Activated CD4-positive, alpha-beta T cell treated with anti-CD3 and anti-CD28 coated beads, Interleukin-2, amount 10 ng/mL, durations not matched to agents 7 days and 5 days (primary cell): ENCODE data around the gene CCDC93. TPM values are rescaled to one million over a fixed set of nuclear protein-coding genes. Genes with fewer than 3 reads are reported as not detected.

Source experiments
- CTCF ChIA-PET: fragments of 350-600 bp; sonication (Branson Sonifier 250); formaldehyde crosslinking; loops from one replicate; lab custom pipeline; 2021; ENCODE audit warnings: antibody characterized with exemption; lab: Charles Lee
- POLR2A ChIA-PET: fragments of 350-600 bp; sonication (Branson Sonifier 250); formaldehyde crosslinking; loops from one replicate; lab custom pipeline; 2021; ENCODE audit warnings: antibody characterized with exemption; lab: Charles Lee
- DNase-seq: peaks from one replicate; pipeline ENCODE4 v3.0.0-alpha.2; 2020
- H3K27ac Mint-ChIP-seq: one replicate; pipeline ENCODE4 v1.8.0; 2021; ENCODE audit warnings: mild to moderate bottlenecking, moderate library complexity, mixed read lengths
- H3K27me3 Mint-ChIP-seq: one replicate; pipeline ENCODE4 v1.8.0; 2021; ENCODE audit warnings: mixed read lengths
- H3K36me3 Mint-ChIP-seq: one replicate; pipeline ENCODE4 v1.8.0; 2021; ENCODE audit warnings: low read depth, mixed read lengths
- H3K4me1 Mint-ChIP-seq: one replicate; pipeline ENCODE4 v1.8.0; 2021; ENCODE audit warnings: mixed read lengths
- H3K4me3 Mint-ChIP-seq: one replicate; pipeline ENCODE4 v1.8.0; 2021; ENCODE audit warnings: mild to moderate bottlenecking, moderate library complexity, mixed read lengths
- H3K9me3 Mint-ChIP-seq: one replicate; pipeline ENCODE4 v1.8.0; 2021; ENCODE audit warnings: mixed read lengths
- total RNA-seq, 2 experiments: library from RNA; stranded (reverse); gene quantifications; one replicate each; pipeline ENCODE4 v1.2.3, GENCODE V29; 2021

Gene CCDC93
- total RNA-seq, 2 experiments from 2014 or later, result 35.5 to 39.1 TPM

DNA sequence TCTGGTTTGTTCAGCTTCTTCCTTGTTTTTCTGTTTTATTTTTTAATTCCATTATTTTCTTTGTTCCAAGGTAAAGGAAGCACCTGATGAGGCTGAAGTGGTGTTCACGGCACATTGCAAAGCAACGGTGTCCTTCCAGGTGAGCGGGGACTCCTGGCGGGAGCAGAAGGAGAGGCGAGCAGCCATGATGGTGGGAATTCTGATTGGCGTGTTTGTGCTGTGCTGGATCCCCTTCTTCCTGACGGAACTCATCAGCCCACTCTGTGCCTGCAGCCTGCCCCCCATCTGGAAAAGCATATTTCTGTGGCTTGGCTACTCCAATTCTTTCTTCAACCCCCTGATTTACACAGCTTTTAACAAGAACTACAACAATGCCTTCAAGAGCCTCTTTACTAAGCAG is 110.9 kb downstream of the CCDC93 start:
- POLR2A ChIA-PET, result no interaction called here
- no peaks in the 10 kb centered on the region for H3K4me1 Mint-ChIP-seq
- CTCF ChIA-PET, result no interaction called here
- no peaks in the 10 kb centered on the region for H3K36me3 Mint-ChIP-seq
- no peak overlapping the region for H3K27ac Mint-ChIP-seq
- DNase-seq, result no peak
- no peaks in the 10 kb centered on the region for H3K27me3 Mint-ChIP-seq
- peaks cover 4% of the 10 kb centered on the region for H3K9me3 Mint-ChIP-seq
- H3K4me3 Mint-ChIP-seq, result no peak overlapping the region

DNA sequence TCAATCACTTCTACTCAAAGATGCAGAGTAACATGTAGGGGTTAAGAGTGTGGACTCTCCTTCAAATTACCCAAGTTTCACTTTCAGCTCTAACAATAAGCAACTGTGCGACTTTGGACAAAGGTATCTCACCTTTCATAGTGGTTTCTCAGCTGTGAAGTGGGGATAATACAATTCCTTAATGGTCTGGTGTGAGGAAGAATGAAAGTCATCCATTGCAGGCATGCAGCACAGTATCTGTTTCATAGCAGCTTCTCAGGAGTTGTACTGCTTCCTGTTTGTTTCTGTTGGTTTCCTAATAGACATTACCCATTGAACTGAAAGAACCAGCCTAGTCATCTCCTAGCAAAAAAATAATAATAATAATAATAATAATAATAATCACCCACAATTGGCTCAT is 125.0 kb downstream of the CCDC93 start:
- Mint-ChIP-seq H3K36me3 (no peaks in the 10 kb centered on the region), H3K9me3 (peaks cover 4% of the 10 kb centered on the region), H3K27ac (no peak overlapping the region), H3K4me3 (no peak overlapping the region), H3K4me1 (no peaks in the 10 kb centered on the region), H3K27me3 (peaks cover 5% of the 10 kb centered on the region)
- ChIA-PET POLR2A (no interaction called here), CTCF (interaction anchor here (0.7 kb wide), 1 partner anchor 23 kb away, joined by 3 read pairs; no protein-coding TSS in a partner anchor)
- no peak for DNase-seq

DNA sequence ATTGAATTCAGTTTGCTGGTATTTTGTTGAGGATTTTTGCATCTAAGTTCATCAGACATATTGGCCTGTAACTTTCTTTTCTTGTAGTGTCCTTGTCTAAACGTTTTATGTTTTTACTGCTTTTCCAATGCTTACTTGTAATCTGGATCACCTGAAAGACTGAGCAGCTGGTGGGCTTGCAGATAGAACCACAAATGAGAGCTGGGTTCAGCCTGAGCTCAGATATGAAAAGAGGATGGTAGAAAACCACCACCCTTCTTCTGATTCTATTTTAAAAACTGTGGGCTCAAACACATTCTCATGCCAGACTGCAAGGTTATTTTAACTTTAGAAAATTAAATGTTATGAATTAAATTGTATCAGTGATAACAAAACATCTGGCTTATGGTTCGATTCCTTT is 128.6 kb downstream of the CCDC93 start:
- peaks cover 6% of the 10 kb centered on the region for H3K27me3 Mint-ChIP-seq
- no peak overlapping the region for H3K27ac Mint-ChIP-seq
- peaks cover 13% of the 10 kb centered on the region for H3K9me3 Mint-ChIP-seq
- no peak overlapping the region for H3K4me3 Mint-ChIP-seq
- ChIA-PET CTCF (no interaction called here), POLR2A (no interaction called here)
- DNase-seq, result no peak
- H3K4me1 Mint-ChIP-seq, result no peaks in the 10 kb centered on the region
- no peaks in the 10 kb centered on the region for H3K36me3 Mint-ChIP-seq

DNA sequence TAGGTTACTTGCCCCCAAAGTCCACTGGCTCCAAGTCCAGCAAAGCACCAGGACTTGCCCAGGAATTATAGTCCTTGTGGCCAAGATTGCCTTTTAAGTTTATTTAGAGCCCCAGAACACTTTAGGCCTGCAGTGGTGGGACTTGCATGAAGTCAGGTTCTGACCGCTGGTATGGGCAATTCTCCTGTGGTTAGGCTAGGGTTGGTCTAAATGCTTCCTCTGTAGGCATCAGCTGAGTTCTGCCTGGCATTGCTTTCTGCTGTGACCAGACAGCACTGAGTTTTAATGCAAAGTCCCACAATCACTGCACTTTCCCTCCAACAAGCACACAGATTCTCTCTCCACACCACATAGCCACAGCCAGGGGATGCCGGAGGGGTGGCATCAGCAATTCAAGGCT is 134.9 kb downstream of the CCDC93 start:
- no peak overlapping the region for H3K27ac Mint-ChIP-seq
- ChIA-PET CTCF (no interaction called here), POLR2A (no interaction called here)
- no peaks in the 10 kb centered on the region for H3K4me1 Mint-ChIP-seq
- no peak for DNase-seq
- H3K27me3 Mint-ChIP-seq, result peaks cover 10% of the 10 kb centered on the region
- H3K36me3 Mint-ChIP-seq, result no peaks in the 10 kb centered on the region
- no peak overlapping the region for H3K4me3 Mint-ChIP-seq
- H3K9me3 Mint-ChIP-seq, result peaks cover 9% of the 10 kb centered on the region

DNA sequence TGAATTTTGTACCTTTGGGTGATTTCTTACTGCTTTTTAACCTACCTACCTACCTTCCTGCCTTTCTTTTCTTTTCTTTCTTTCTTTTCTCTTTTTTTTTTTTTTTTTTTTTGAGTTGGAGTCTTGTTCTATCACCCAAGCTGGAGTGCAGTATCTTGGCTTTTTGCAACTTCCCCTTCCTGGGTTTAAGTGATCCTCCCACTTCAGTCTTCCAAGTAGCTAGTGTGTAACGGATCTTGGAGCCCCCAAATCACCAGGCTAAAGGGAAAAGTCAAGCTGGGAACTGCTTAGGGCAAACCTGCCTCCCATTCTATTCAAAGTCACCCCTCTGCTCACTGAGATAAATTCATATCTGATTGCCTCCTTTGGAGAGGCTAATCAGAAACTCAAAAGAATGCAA is 138.1 kb downstream of the CCDC93 start:
- no peaks in the 10 kb centered on the region for H3K4me1 Mint-ChIP-seq
- H3K9me3 Mint-ChIP-seq, result no peaks in the 10 kb centered on the region
- H3K36me3 Mint-ChIP-seq, result no peaks in the 10 kb centered on the region
- CTCF ChIA-PET, result no interaction called here
- POLR2A ChIA-PET, result no interaction called here
- no peak for DNase-seq
- no peak overlapping the region for H3K27ac Mint-ChIP-seq
- peaks cover 4% of the 10 kb centered on the region for H3K27me3 Mint-ChIP-seq
- no peak overlapping the region for H3K4me3 Mint-ChIP-seq

Other genes with a start within 250 kb of the CCDC93 start
- gene DDX18, start 199.4 kb downstream of the CCDC93 start, total RNA-seq, result 10 to 100 TPM; 80.7 to 93.9 TPM
- gene INSIG2, start 74.4 kb upstream of the CCDC93 start, total RNA-seq, result 10 to 100 TPM; 18.4 to 25.4 TPM